IMR-90 (cell line): Measurements from ENCODE around the gene SPATA16. TPM values are rescaled to one million over a fixed set of nuclear protein-coding genes. Genes with fewer than 3 reads are reported as not detected.
"Not testable (repeated sequence)": the region's sequence is repeated elsewhere in the genome, so short reads cannot be mapped to it uniquely, and the experiment has no call there.

Source experiments
- ATAC-seq: fragments of 200-7000 bp; cut with Tn5 transposase; 2 replicates; pipeline ENCODE4 v1.9.1; 2020; ENCODE audit warnings: low read depth, mild to moderate bottlenecking, moderate library complexity
- BruUV-seq: library from RNA; stranded (reverse); fragments of 400-500 nt; replicated peaks from 2 replicates; lab custom pipeline; 2021; lab: Mats Ljungman, UMichigan
- CTCF ChIA-PET: fragments of 300-600 bp; formaldehyde crosslinking; extraction: SDS; loops from one replicate; lab custom pipeline; 2021; ENCODE audit warnings: antibody characterized with exemption; lab: Yijun Ruan, JAX
- POLR2A ChIA-PET: fragments of 300-600 bp; sonication (Branson Sonifier 250); formaldehyde crosslinking; loops from one replicate; lab custom pipeline; 2022; ENCODE audit warnings: antibody characterized with exemption; ENCODE audit not compliant: unreplicated experiment; lab: Charles Lee
- DNase-seq: peaks from one replicate; pipeline ENCODE4 v3.0.0; 2013
- H2AFZ ChIP-seq: replicated peaks from 2 replicates; pipeline ENCODE3; 2013; ENCODE audit warnings: low read length, mild to moderate bottlenecking; ENCODE audit not compliant: poor library complexity
- H2AK5ac ChIP-seq: 2 replicates; pipeline ENCODE4 v1.6.1; 2013; ENCODE audit warnings: low read depth, low read length, inconsistent platforms
- H2AK9ac ChIP-seq: replicated peaks from 2 replicates; pipeline ENCODE3; 2013; ENCODE audit warnings: mild to moderate bottlenecking, low read depth, low read length, moderate library complexity; ENCODE audit not compliant: poor library complexity
- H2BK120ac ChIP-seq: 2 replicates; pipeline ENCODE4 v1.6.1; 2013; ENCODE audit warnings: low read depth, low read length, inconsistent platforms
- H2BK15ac ChIP-seq: 3 replicates; pipeline ENCODE4 v1.6.1; 2013; ENCODE audit warnings: low read depth, low read length, inconsistent platforms
- H2BK20ac ChIP-seq: 2 replicates; pipeline ENCODE4 v1.6.1; 2013; ENCODE audit warnings: low read depth, mild to moderate bottlenecking, inconsistent platforms, low read length, moderate library complexity
- H2BK5ac ChIP-seq: 2 replicates; pipeline ENCODE4 v1.6.1; 2013; ENCODE audit warnings: mild to moderate bottlenecking, low read depth, low read length, inconsistent platforms; ENCODE audit not compliant: poor library complexity, severe bottlenecking
- H3K14ac ChIP-seq: replicated peaks from 2 replicates; pipeline ENCODE4 v1.6.1; 2013; ENCODE audit warnings: low read depth, low read length, inconsistent platforms
- H3K18ac ChIP-seq: 2 replicates; pipeline ENCODE4 v1.6.1; 2013; ENCODE audit warnings: low read depth, low read length, control low read depth
- H3K23ac ChIP-seq: 2 replicates; pipeline ENCODE4 v1.6.1; 2013; ENCODE audit warnings: low read depth, low read length, inconsistent platforms
- H3K27ac ChIP-seq: 2 replicates; pipeline ENCODE4 v1.5.1; 2013; ENCODE audit warnings: mild to moderate bottlenecking, control low read depth, low read length; ENCODE audit not compliant: insufficient read depth
- H3K27me3 ChIP-seq: 2 replicates; pipeline ENCODE4 v1.6.1; 2013; ENCODE audit warnings: low read length; ENCODE audit not compliant: control insufficient read depth, insufficient read depth
- H3K36me3 ChIP-seq: 2 replicates; pipeline ENCODE4 v1.6.1; 2013; ENCODE audit warnings: low read length, mixed read lengths; ENCODE audit not compliant: control insufficient read depth, insufficient read depth
- H3K4ac ChIP-seq: 2 replicates; pipeline ENCODE4 v1.6.1; 2013; ENCODE audit warnings: low read depth, low read length, inconsistent platforms
- H3K4me1 ChIP-seq: 2 replicates; pipeline ENCODE4 v1.6.1; 2013; ENCODE audit warnings: low read length, mixed read lengths; ENCODE audit not compliant: control insufficient read depth, insufficient read depth
- H3K4me2 ChIP-seq: 2 replicates; pipeline ENCODE4 v1.6.1; 2013; ENCODE audit warnings: low read depth, mild to moderate bottlenecking, control low read depth, low read length, moderate library complexity
- H3K4me3 ChIP-seq: 2 replicates; pipeline ENCODE4 v1.5.1; 2013; ENCODE audit warnings: low read depth, mild to moderate bottlenecking, control low read depth, low read length, moderate library complexity; ENCODE audit not compliant: insufficient read depth
- H3K56ac ChIP-seq: 2 replicates; pipeline ENCODE4 v1.6.1; 2013; ENCODE audit warnings: low read length, inconsistent platforms; ENCODE audit not compliant: insufficient read depth; ENCODE audit errors: extremely low read depth
- H3K79me1 ChIP-seq, 2 experiments: 2 replicates each; pipeline ENCODE4 v1.6.1; 2013; ENCODE audit warnings: low read length in 2 of 2, inconsistent platforms in 1 of 2, low read depth in 1 of 2
- H3K9ac ChIP-seq: 2 replicates; pipeline ENCODE4 v1.6.1; 2013; ENCODE audit warnings: low read depth, low read length, control low read depth
- H3K9me1 ChIP-seq: 2 replicates; pipeline ENCODE4 v1.6.1; 2013; ENCODE audit warnings: low read length, inconsistent platforms; ENCODE audit not compliant: insufficient read depth
- H3K9me3 ChIP-seq: 2 replicates; pipeline ENCODE4 v1.6.1; 2013; ENCODE audit warnings: low read length; ENCODE audit not compliant: control insufficient read depth, insufficient read depth
- H4K20me1 ChIP-seq: 2 replicates; pipeline ENCODE4 v1.6.1; 2013; ENCODE audit warnings: low read length, inconsistent platforms; ENCODE audit not compliant: insufficient read depth
- H4K5ac ChIP-seq: 2 replicates; pipeline ENCODE4 v1.6.1; 2013; ENCODE audit warnings: mild to moderate bottlenecking, low read depth, low read length, control low read depth
- H4K8ac ChIP-seq, 2 experiments: 2 replicates each; pipeline ENCODE4 v1.6.1; 2013; ENCODE audit warnings: low read depth in 2 of 2, low read length in 2 of 2, control low read depth in 1 of 2, inconsistent platforms in 1 of 2
- H4K91ac ChIP-seq: 2 replicates; pipeline ENCODE4 v1.6.1; 2013; ENCODE audit warnings: low read depth, low read length, inconsistent platforms; ENCODE audit not compliant: insufficient read depth
- CEBPB ChIP-seq: IDR thresholded peaks from 2 replicates; pipeline ENCODE4 v1.6.1; 2012; ENCODE audit warnings: low read depth, low read length, improper control_type of control experiment
- CTCF ChIP-seq: conservative IDR thresholded peaks from 2 replicates; pipeline ENCODE4 v1.5.1; 2012; ENCODE audit warnings: mild to moderate bottlenecking, low read depth, low read length, improper control_type of control experiment
- NFE2L2 ChIP-seq: fragments of 150-350 bp; IDR thresholded peaks from 2 replicates; pipeline ENCODE4 v1.6.1; 2016; ENCODE audit warnings: low read depth, mild to moderate bottlenecking, low read length
- RCOR1 ChIP-seq: IDR thresholded peaks from 2 replicates; pipeline ENCODE4 v1.6.1; 2012; ENCODE audit warnings: mild to moderate bottlenecking, low read length, improper control_type of control experiment; ENCODE audit not compliant: insufficient replicate concordance
- WGBS, 2 experiments: methylation state at CpG; one replicate each; pipeline versions ENCODE4 v1.1.5 to v1.1.7; 2013; ENCODE audit warnings: missing lambda C conversion rate in 2 of 2; ENCODE audit not compliant: insufficient read length in 1 of 2; ENCODE audit errors: extremely low coverage in 2 of 2; 5-methylcytosine and 5-hydroxymethylcytosine counted together
- dilution Hi-C: fragments of 300-500 bp; cut with HindIII; formaldehyde crosslinking; loops from one replicate; pipeline ENCODE4 v1.14.3; 2018; ENCODE audit warnings: low sequenced_read_pairs; ENCODE audit not compliant: unreplicated experiment
- in situ Hi-C: fragments of 300-500 bp; cut with MboI; formaldehyde crosslinking; loops from 3 replicates; pipeline ENCODE4 v1.14.3; 2019; ENCODE audit warnings: low sequenced_read_pairs, inconsistent platforms, mixed read lengths
- intact Hi-C: fragments of 100-400 bp; cut with micrococcal nuclease; formaldehyde crosslinking; loops from 2 replicates; pipeline ENCODE4 v1.10.0; 2022
- polyA plus RNA-seq, 3 experiments: library from polyadenylated mRNA; depleted of rRNA; stranded (reverse); fragments of >200 nt; gene quantifications; 2 replicates each; pipeline ENCODE4 v1.2.3, GENCODE V29; 2012; ENCODE audit warnings: low replicate concordance in 1 of 3
- total RNA-seq: library from RNA; depleted of rRNA; stranded (reverse); fragments of >200 nt; gene quantifications from 2 replicates; pipeline ENCODE4 v1.2.3, GENCODE V29; 2012

The SPATA16 gene
- total and polyA plus RNA-seq, 2 of the 4 experiments (the other 2 are of a cell fraction): not detected

GRCh38 chr3:173173652-173174051 lies 32.6 kb upstream of the SPATA16 start:
- Histone ChIP-seq H3K27me3 (no peaks in the 10 kb centered on the region), H3K79me1 (no peaks in the 10 kb centered on the region), H3K36me3 (no peaks in the 10 kb centered on the region), H2BK15ac (no peak overlapping the region), H4K5ac (no peak overlapping the region), H4K8ac (no peak overlapping the region), H4K91ac (no peak overlapping the region), H3K4ac (no peak overlapping the region), H3K9me3 (no peaks in the 10 kb centered on the region), H2BK5ac (no peak overlapping the region), H4K20me1 (no peaks in the 10 kb centered on the region), H3K14ac (no peak overlapping the region), H3K23ac (no peak overlapping the region), H2AFZ (no peak overlapping the region), H3K4me2 (no peak overlapping the region), H2AK5ac (no peak overlapping the region), H3K27ac (no peak overlapping the region), H3K4me3 (no peak overlapping the region), H3K9ac (no peak overlapping the region), H3K9me1 (no peaks in the 10 kb centered on the region), H2BK20ac (no peak overlapping the region), H2AK9ac (no peak overlapping the region), H3K56ac (no peak overlapping the region), H3K4me1 (no peaks in the 10 kb centered on the region), H3K18ac (no peak overlapping the region), H2BK120ac (no peak overlapping the region)
- intact Hi-C loops: no loop called here
- WGBS, 2 experiments: no CpG with 5 or more reads among the region's 2 CpGs
- ChIA-PET POLR2A (no interaction called here), CTCF (no interaction called here)
- ATAC-seq (no peak), DNase-seq (no peak)
- no TSS peak for BruUV-seq
- dilution Hi-C loops: no loop called here
- in situ Hi-C loops: no loop called here
- TF ChIP-seq CEBPB (no peak), RCOR1 (no peak), CTCF (no peak), NFE2L2 (no peak)

- H3K9me1 ChIP-seq, H4K20me1 ChIP-seq, H3K18ac ChIP-seq, H2BK120ac ChIP-seq, H2BK20ac ChIP-seq, H4K91ac ChIP-seq, BruUV-seq, H4K5ac ChIP-seq, DNase-seq, in situ Hi-C loops, H4K8ac ChIP-seq, H3K4me2 ChIP-seq, intact Hi-C loops, H2AK9ac ChIP-seq, H3K27ac ChIP-seq, H3K23ac ChIP-seq, H3K56ac ChIP-seq, H3K4me1 ChIP-seq, H3K79me1 ChIP-seq, H3K14ac ChIP-seq, H3K9ac ChIP-seq, H3K4me3 ChIP-seq, H3K36me3 ChIP-seq, POLR2A ChIA-PET, H3K27me3 ChIP-seq, H2BK5ac ChIP-seq, H2AFZ ChIP-seq, dilution Hi-C loops, CTCF ChIA-PET, ATAC-seq, H2AK5ac ChIP-seq, H3K9me3 ChIP-seq, H2BK15ac ChIP-seq, H3K4ac ChIP-seq: not testable (repeated sequence)
- WGBS, 2 experiments: 80% methylated on average over 2 of the region's 8 CpGs; no CpG with 5 or more reads in 1 of the 2 experiments
Observed at GRCh38 chr3:173159139-173159538, 18.1 kb upstream of the SPATA16 start.
